GM18508 (cell line): ENCODE measurements around the gene ADAMTS16.

ENCODE experiments used
- ATAC-seq: cut with Tn5 transposase; IDR thresholded peaks from one replicate; pipeline ENCODE4 v1.9.1; 2021; ENCODE audit warnings: moderate number of reproducible peaks; ENCODE audit not compliant: insufficient read depth, unreplicated experiment

The ADAMTS16 gene

GRCh38 chr5:5220901-5221631, 80.9 kb downstream of the ADAMTS16 start:
- ATAC-seq = no peak

DNA sequence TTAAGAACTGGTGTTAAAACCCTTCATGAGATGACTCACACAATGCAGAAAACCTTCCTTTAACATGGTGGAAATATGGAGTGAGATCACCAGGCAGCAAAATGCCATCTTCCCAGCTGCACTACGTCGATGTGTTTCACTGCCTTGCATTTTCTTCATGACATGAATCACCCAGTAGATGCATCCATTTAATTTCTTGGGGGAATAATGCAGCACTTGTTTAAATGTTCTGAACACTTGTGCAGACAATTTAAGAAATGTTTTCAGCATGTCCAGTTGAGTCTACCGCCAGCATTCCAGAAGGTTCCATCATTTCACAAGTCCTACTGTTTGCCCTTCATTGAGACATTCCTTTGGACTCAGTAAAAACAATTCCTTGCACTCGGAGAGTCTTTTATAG, 81.6 kb downstream of the ADAMTS16 start:
- ATAC-seq = no peak

DNA sequence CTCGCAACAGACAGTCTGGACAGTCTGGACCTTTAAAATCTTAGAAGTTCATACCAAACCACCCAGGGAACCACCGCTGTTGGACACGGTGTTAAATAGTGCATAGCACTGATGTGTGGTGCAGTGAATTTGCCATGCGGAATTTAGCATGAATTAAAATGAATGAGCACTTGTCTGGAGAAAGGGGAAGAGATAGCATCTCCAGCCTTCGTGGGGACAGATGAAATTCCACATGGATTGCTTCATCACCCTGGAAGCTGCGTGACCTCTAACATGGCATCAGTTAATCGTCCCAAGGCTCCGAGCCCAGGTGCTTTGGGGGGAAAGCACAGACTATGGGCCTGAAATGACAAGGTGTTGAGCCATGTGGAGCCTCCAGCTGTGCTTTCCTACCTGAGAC, 91.4 kb downstream of the ADAMTS16 start:
- ATAC-seq = no peak

- ATAC-seq = no peak
Observed at GRCh38 chr5:5234912-5235311, 94.8 kb downstream of the ADAMTS16 start.

- no peak for ATAC-seq
Observed at GRCh38 chr5:5235685-5236084, 95.6 kb downstream of the ADAMTS16 start.

DNA sequence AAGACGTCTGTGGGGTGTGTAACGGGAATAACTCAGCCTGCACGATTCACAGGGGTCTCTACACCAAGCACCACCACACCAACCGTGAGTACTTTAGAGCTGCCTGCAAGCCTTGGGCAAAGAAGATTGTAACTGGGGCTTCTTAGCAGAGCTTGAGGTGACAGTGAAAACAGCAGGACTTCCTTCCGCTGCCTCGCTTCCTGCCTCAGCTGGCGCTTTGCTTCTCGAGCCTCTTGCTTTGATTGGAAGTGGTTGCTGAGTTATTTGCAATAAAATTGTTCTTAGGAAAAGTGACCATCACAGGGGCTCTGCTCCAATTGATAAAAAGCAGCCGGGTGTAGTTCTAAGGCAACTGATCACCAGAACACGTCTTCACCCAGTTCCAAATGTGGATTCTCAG, 99.1 kb downstream of the ADAMTS16 start:
- no peak for ATAC-seq

DNA sequence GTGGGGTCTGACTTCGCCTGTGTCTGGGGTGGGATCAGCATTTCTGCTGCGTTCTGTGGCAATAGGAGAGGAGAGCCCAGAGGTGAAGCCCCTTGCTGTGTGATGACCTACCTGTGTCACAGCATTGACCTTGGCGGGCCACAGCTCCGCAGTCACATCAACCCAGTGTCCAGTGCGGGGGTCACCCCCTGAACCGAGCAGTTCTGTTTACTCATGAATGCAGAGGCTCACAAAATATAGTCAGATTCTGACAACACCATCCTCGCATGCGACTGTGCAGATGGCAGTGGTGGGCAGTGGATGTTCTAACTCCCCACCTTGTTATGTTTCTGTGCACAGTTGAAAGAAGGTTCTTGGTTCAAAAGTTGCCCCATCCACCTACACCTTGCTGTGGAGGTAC, 100.1 kb downstream of the ADAMTS16 start:
- no peak for ATAC-seq

DNA sequence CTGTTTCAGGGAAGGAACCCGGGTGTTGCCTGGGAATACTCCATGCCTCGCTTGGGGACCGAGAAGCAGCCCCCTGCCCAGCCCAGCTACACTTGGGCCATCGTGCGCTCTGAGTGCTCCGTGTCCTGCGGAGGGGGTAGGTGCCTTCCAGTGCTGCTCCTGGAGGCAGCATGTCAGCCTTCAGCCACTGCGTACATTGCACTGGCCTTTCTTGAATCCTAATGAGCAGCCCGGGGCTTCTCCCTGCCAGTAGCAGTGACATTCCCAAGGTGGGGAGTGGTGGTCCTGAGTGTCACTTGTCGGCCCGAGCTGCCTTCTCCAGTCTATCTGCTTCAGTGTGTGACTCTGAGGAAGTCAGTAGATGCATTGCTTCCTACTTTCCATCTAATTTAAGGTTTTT, 101.9 kb downstream of the ADAMTS16 start:
- no peak for ATAC-seq

GRCh38 chr5:5246736-5247135, 106.6 kb downstream of the ADAMTS16 start:
- ATAC-seq = no peak

DNA sequence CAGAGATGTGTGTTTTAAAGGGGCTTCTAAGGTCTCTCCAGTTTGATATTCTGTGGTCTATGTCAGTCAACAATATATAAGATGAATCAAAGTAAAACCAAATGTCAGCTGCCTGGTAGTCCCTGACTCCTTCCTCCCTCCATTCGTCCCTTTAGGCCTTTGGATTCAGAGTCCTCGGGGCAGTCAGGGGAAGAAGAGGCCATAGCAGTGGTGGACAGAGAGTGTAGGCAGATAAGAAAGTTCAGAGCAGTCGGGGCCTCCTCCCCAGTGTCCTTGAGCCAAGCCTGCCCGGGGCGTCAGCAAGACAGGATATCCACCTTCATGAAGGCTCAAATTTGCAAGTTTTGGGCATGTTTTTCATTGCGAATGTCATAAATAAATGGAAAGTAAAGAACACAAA, 110.6 kb downstream of the ADAMTS16 start:
- no peak for ATAC-seq

DNA sequence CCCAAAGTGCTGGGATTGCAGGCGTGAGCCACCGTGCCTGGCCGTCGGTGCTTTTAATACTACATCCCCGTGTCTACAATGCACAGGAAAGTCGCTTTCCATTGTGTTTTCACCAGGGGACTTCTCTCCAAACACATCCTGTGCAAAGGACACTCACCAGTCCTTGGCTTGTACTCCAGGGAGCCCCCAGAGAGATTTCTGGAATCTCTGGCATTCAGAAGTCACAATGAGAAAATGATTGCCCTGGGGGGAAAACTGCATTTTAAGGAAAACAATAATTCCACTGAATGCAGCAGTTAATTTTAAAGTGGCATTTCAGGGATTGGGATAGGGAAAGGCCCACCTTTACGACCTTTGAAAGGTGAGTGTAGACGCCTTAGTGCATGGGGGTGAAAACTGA, 112.0 kb downstream of the ADAMTS16 start:
- ATAC-seq = no peak

- ATAC-seq = no peak
Observed at GRCh38 chr5:5257353-5257752, 117.2 kb downstream of the ADAMTS16 start.

GRCh38 chr5:5258564-5258963, 118.4 kb downstream of the ADAMTS16 start:
- no peak for ATAC-seq

- ATAC-seq = no peak
Observed at GRCh38 chr5:5264727-5265126, 124.6 kb downstream of the ADAMTS16 start.

- ATAC-seq = no peak
Observed at GRCh38 chr5:5266297-5266696, 126.2 kb downstream of the ADAMTS16 start.

DNA sequence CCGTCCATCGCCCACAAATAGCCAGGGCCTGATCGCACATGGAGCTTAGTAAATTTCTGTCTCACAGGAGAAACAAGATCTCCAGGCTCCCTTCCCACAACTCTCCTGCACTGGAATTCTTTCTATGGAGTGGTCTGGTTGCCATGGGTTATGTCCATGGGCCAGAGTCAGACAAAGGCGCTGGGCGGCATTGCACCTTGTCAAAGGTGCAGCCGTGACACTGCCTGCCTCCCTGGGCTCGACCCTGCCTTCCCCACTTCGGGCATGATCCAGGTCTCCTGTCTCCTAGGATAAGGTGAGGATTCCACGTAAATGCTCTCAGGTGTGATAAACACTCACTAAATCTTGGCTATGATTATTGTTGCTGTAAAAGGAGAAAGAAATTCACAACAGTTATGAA, 130.0 kb downstream of the ADAMTS16 start:
- no peak for ATAC-seq

DNA sequence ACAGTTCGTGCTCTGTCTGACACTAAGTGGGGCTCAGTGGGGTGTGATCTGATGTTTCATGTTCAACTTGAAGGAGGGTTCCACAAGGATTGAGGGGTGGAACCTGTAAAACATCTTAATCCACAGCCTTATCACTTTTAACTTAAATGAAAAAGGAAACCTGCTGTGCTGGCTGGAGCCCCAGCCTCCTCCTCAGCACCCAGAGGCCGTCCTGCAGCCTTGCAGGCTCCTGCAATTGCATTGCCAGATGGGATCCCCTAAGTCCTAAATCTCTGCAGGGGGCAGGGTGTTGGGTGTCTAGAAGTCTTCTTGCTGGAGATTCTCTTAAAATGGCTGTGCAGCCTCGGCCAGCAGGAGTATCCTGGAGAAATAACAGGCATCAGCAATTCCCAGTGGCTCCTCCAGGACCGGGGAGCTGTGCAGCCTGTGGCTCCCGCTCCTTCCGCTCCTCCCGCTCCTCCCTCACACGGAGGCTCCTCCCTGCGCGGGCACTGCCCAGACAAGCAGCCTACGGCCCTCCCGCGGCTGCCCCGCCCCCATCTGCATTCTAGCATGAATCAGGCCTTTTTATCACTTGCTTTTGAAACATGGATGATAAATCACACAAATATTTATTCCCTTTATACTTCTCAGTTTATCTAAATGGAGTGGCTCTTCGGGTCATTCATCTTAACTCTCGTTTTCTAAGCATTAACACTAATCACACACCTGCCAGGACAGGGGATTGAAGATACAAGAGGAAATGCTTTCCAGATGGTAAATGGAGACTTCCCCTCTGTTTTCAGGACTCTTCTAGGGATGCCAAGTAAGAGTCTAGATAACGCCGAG, 131.0 kb downstream of the ADAMTS16 start:
- no peak for ATAC-seq

DNA sequence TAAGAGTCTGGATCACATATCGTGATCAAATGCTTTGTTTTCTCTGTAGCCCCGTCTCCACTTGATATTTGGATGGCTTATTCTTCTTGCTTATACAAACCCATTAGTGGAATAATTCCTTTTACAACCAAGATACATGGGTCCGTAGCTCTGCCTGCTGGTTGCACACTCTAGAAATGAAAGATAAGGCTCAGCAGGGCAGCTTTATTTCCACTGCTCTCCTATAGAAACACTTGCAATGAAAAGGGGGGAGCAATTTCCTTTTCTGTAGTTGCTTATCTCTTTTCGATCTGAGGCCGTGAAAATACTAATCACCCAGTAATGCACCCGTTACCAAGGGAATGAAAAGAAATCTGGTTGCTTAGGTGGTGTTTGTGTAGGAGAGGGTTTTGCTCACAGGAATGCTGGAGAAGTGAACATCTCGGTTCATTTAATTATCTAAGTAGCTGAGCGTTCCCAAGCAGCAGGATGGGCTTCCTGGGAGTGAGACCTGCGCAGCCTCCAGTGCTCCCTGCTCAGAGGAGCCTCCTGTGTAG, 131.7 kb downstream of the ADAMTS16 start:
- ATAC-seq = no peak

DNA sequence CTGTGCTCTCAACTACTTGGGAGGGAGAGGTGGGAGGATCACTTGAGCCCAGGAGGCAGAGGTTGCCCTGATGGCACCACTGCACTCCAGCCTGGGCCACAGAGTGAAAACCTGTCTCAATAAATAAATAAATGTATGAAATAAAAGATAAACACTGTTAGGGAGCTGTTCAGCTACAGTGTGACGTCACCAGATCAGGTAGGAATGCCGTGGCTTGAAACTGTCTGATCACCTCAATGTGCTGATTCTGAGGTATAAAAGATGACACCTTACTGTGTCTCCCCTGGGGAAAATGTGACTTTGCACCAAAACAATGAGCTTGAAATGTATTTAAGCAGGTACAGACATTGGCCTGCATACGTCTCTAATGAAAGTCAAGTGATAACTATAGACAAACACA, 133.3 kb downstream of the ADAMTS16 start:
- no peak for ATAC-seq

DNA sequence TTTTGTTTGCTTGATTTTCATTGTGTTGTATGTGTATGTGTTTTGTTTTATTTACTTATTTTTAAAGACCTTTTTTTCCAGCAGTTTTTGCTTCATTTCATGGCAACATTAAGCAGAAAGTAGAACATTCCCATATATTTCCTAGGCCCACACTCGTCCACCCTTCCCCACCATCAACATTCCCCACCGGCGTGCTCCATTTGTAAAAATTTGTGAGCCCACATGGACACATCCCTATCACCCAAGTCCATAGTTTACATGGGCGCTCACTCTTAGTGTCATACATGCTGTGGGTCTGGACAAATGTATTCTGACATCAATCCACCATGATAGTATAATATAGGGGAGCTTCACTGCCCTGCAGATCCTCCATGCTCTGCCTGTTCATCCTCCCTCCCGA, 133.8 kb downstream of the ADAMTS16 start:
- no peak for ATAC-seq

GRCh38 chr5:5275211-5275610, 135.1 kb downstream of the ADAMTS16 start:
- ATAC-seq = no peak

- no peak for ATAC-seq
Observed at GRCh38 chr5:5276430-5276829, 136.3 kb downstream of the ADAMTS16 start.
